ENCODE measurements around the gene CHD5. TPM values are rescaled to one million over a fixed set of nuclear protein-coding genes. Genes with fewer than 3 reads are reported as not detected.

CHD5 gene
- total and polyA plus RNA-seq, 5 donors from 2014 or later = not detected

GRCh38 chr1:6062670-6063069, 117.5 kb downstream of the CHD5 start:
- Histone ChIP-seq H3K9me3 (ENCODE audit: control insufficient read depth in 2 of 2, low read length in 2 of 2) (no peaks in the 10 kb centered on the region), H3K27ac (ENCODE audit: insufficient read depth, low read length, poor library complexity, severe bottlenecking) (no peak overlapping the region), H3K4me1 (ENCODE audit: control insufficient read depth, insufficient read depth, low read length, poor library complexity, severe bottlenecking) (no peaks in the 10 kb centered on the region), H3K4me3 (ENCODE audit: low read depth, low read length) (no peak overlapping the region), H3K36me3 (ENCODE audit: control insufficient read depth, insufficient read depth, low read length) (peaks cover 37% of the 10 kb centered on the region), H3K27me3 (ENCODE audit: control insufficient read depth, insufficient read depth, low read length) (no peaks in the 10 kb centered on the region)
- Mint-ChIP-seq H3K4me3 (no peak overlapping the region), H3K36me3 (peaks cover 13% of the 10 kb centered on the region), H3K27ac (no peak overlapping the region), H3K4me1 (peaks cover 0 to 35% (median 8%) of the 10 kb centered on the region in 4 donors), H3K9me3 (no peaks in the 10 kb centered on the region), H3K27me3 (no peaks in the 10 kb centered on the region)
- DNase-seq (no peak), ATAC-seq (ENCODE audit: low read depth in 2 of 2) (no peak)

GRCh38 chr1:6059866-6060265, 120.3 kb downstream of the CHD5 start:
- Mint-ChIP-seq H3K4me3 (no peak overlapping the region), H3K27ac (no peak overlapping the region), H3K36me3 (peaks cover 14% of the 10 kb centered on the region), H3K27me3 (no peaks in the 10 kb centered on the region), H3K9me3 (no peaks in the 10 kb centered on the region), H3K4me1 (peaks cover 3 to 38% (median 14%) of the 10 kb centered on the region in 4 donors)
- H3K4me1 ChIP-seq (ENCODE audit: control insufficient read depth, insufficient read depth, low read length, poor library complexity, severe bottlenecking) = no peaks in the 10 kb centered on the region
- no peaks in the 10 kb centered on the region for H3K9me3 ChIP-seq (ENCODE audit: control insufficient read depth in 2 of 2, low read length in 2 of 2)
- no peak for DNase-seq
- H3K36me3 ChIP-seq (ENCODE audit: control insufficient read depth, insufficient read depth, low read length) = peaks cover 29% of the 10 kb centered on the region
- H3K27me3 ChIP-seq (ENCODE audit: control insufficient read depth, insufficient read depth, low read length) = no peaks in the 10 kb centered on the region
- H3K27ac ChIP-seq (ENCODE audit: insufficient read depth, low read length, poor library complexity, severe bottlenecking) = no peak overlapping the region
- H3K4me3 ChIP-seq (ENCODE audit: low read depth, low read length) = no peak overlapping the region
- ATAC-seq (ENCODE audit: low read depth in 2 of 2) = no peak

GRCh38 chr1:6057170-6057845, 122.8 kb downstream of the CHD5 start:
- H3K36me3 ChIP-seq (ENCODE audit: control insufficient read depth, insufficient read depth, low read length) = peaks cover 42% of the 10 kb centered on the region
- H3K27me3 ChIP-seq (ENCODE audit: control insufficient read depth, insufficient read depth, low read length) = no peaks in the 10 kb centered on the region
- ATAC-seq (ENCODE audit: low read depth in 2 of 2) (no peak), DNase-seq (no peak)
- H3K27me3 Mint-ChIP-seq = no peaks in the 10 kb centered on the region
- no peak overlapping the region for H3K27ac ChIP-seq (ENCODE audit: insufficient read depth, low read length, poor library complexity, severe bottlenecking)
- H3K4me1 Mint-ChIP-seq = peaks cover 4 to 41% (median 12%) of the 10 kb centered on the region in 4 donors
- H3K9me3 ChIP-seq (ENCODE audit: control insufficient read depth in 2 of 2, low read length in 2 of 2) = no peaks in the 10 kb centered on the region
- no peak overlapping the region for H3K4me3 Mint-ChIP-seq
- peaks cover 17% of the 10 kb centered on the region for H3K36me3 Mint-ChIP-seq
- peak overlapping the region in 1 of 3 donors; percentile 58 for H3K27ac Mint-ChIP-seq
- no peaks in the 10 kb centered on the region for H3K9me3 Mint-ChIP-seq
- no peaks in the 10 kb centered on the region for H3K4me1 ChIP-seq (ENCODE audit: control insufficient read depth, insufficient read depth, low read length, poor library complexity, severe bottlenecking)
- no peak overlapping the region for H3K4me3 ChIP-seq (ENCODE audit: low read depth, low read length)

GRCh38 chr1:6056572-6056948, 123.6 kb downstream of the CHD5 start:
- Mint-ChIP-seq H3K27me3 (no peaks in the 10 kb centered on the region), H3K4me3 (no peak overlapping the region), H3K4me1 (peaks cover 4 to 42% (median 12%) of the 10 kb centered on the region in 4 donors), H3K27ac (peak overlapping the region in 2 of 3 donors; percentile 58 to 62), H3K9me3 (no peaks in the 10 kb centered on the region), H3K36me3 (peaks cover 18% of the 10 kb centered on the region)
- Histone ChIP-seq H3K4me1 (ENCODE audit: control insufficient read depth, insufficient read depth, low read length, poor library complexity, severe bottlenecking) (no peaks in the 10 kb centered on the region), H3K27ac (ENCODE audit: insufficient read depth, low read length, poor library complexity, severe bottlenecking) (no peak overlapping the region), H3K36me3 (ENCODE audit: control insufficient read depth, insufficient read depth, low read length) (peaks cover 42% of the 10 kb centered on the region), H3K9me3 (ENCODE audit: control insufficient read depth in 2 of 2, low read length in 2 of 2) (no peaks in the 10 kb centered on the region), H3K4me3 (ENCODE audit: low read depth, low read length) (no peak overlapping the region), H3K27me3 (ENCODE audit: control insufficient read depth, insufficient read depth, low read length) (no peaks in the 10 kb centered on the region)
- ATAC-seq (ENCODE audit: low read depth in 2 of 2) (no peak), DNase-seq (no peak)

DNA sequence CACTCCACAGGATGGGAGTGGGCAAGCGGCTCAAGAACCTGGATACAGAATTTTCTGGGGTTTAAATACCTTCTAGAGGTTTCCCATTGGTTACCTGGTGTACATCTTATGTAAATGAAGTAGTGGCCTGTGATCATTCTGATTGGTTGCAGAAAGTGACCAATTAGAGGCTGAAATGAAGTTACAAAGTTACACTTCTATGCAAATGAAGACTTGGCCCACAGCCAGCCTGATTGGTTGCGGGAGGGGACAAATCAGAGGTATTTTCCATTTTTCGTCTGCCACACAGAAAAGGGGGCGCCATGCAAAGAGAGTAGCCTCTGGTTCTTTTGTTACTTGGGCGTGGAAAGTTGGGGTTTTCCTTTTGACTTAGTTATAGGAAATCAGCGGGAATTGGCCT, 125.5 kb downstream of the CHD5 start:
- H3K9me3 ChIP-seq (ENCODE audit: control insufficient read depth in 2 of 2, low read length in 2 of 2) = no peaks in the 10 kb centered on the region
- Mint-ChIP-seq H3K4me3 (no peak overlapping the region), H3K27ac (peak overlapping the region in 1 of 3 donors; percentile 82), H3K36me3 (peaks cover 22% of the 10 kb centered on the region), H3K4me1 (peaks cover 4 to 40% (median 14%) of the 10 kb centered on the region in 4 donors), H3K27me3 (no peaks in the 10 kb centered on the region), H3K9me3 (no peaks in the 10 kb centered on the region)
- peaks cover 44% of the 10 kb centered on the region for H3K36me3 ChIP-seq (ENCODE audit: control insufficient read depth, insufficient read depth, low read length)
- H3K4me3 ChIP-seq (ENCODE audit: low read depth, low read length) = no peak overlapping the region
- no peak overlapping the region for H3K27ac ChIP-seq (ENCODE audit: insufficient read depth, low read length, poor library complexity, severe bottlenecking)
- H3K4me1 ChIP-seq (ENCODE audit: control insufficient read depth, insufficient read depth, low read length, poor library complexity, severe bottlenecking) = no peaks in the 10 kb centered on the region
- ATAC-seq (ENCODE audit: low read depth in 2 of 2) = no peak
- no peak for DNase-seq
- no peaks in the 10 kb centered on the region for H3K27me3 ChIP-seq (ENCODE audit: control insufficient read depth, insufficient read depth, low read length)

- Histone ChIP-seq H3K27ac (ENCODE audit: insufficient read depth, low read length, poor library complexity, severe bottlenecking) (no peak overlapping the region), H3K4me3 (ENCODE audit: low read depth, low read length) (no peak overlapping the region), H3K27me3 (ENCODE audit: control insufficient read depth, insufficient read depth, low read length) (no peaks in the 10 kb centered on the region), H3K36me3 (ENCODE audit: control insufficient read depth, insufficient read depth, low read length) (peaks cover 47% of the 10 kb centered on the region), H3K4me1 (ENCODE audit: control insufficient read depth, insufficient read depth, low read length, poor library complexity, severe bottlenecking) (no peaks in the 10 kb centered on the region), H3K9me3 (ENCODE audit: control insufficient read depth in 2 of 2, low read length in 2 of 2) (no peaks in the 10 kb centered on the region)
- Mint-ChIP-seq H3K36me3 (peaks cover 24% of the 10 kb centered on the region), H3K27ac (no peak overlapping the region), H3K4me3 (peak overlapping the region in 1 of 4 donors; percentile 27), H3K4me1 (peaks cover 4 to 36% (median 16%) of the 10 kb centered on the region in 4 donors), H3K9me3 (no peaks in the 10 kb centered on the region), H3K27me3 (no peaks in the 10 kb centered on the region)
- no peak for ATAC-seq (ENCODE audit: low read depth in 2 of 2)
- DNase-seq = no peak
These were observed 126.9 kb downstream of the CHD5 start for GRCh38 chr1:6053206-6053546.

GRCh38 chr1:6052543-6053205, 127.4 kb downstream of the CHD5 start:
- Histone ChIP-seq H3K36me3 (ENCODE audit: control insufficient read depth, insufficient read depth, low read length) (peaks cover 52% of the 10 kb centered on the region), H3K4me1 (ENCODE audit: control insufficient read depth, insufficient read depth, low read length, poor library complexity, severe bottlenecking) (no peaks in the 10 kb centered on the region), H3K27me3 (ENCODE audit: control insufficient read depth, insufficient read depth, low read length) (no peaks in the 10 kb centered on the region), H3K4me3 (ENCODE audit: low read depth, low read length) (no peak overlapping the region), H3K27ac (ENCODE audit: insufficient read depth, low read length, poor library complexity, severe bottlenecking) (no peak overlapping the region), H3K9me3 (ENCODE audit: control insufficient read depth in 2 of 2, low read length in 2 of 2) (no peaks in the 10 kb centered on the region)
- H3K4me3 Mint-ChIP-seq = peak overlapping the region in 1 of 4 donors; percentile 27
- H3K4me1 Mint-ChIP-seq = peaks cover 4 to 37% (median 15%) of the 10 kb centered on the region in 4 donors
- no peaks in the 10 kb centered on the region for H3K9me3 Mint-ChIP-seq
- ATAC-seq (ENCODE audit: low read depth in 2 of 2) (no peak), DNase-seq (peak in 2 of 3 donors; percentile 40 to 43)
- no peak overlapping the region for H3K27ac Mint-ChIP-seq
- peaks cover 28% of the 10 kb centered on the region for H3K36me3 Mint-ChIP-seq
- H3K27me3 Mint-ChIP-seq = no peaks in the 10 kb centered on the region

Measured in CD4-positive, CD25-positive, alpha-beta regulatory T cell (primary cell).